Superior temporal gyrus (tissue), 1 donor: ENCODE measurements around the gene MGAT5B.

Source experiments
- DNase-seq: peaks from one replicate; pipeline ENCODE4 v3.0.0-alpha.2; 2016; ENCODE audit errors: extremely low spot score

MGAT5B gene

DNA sequence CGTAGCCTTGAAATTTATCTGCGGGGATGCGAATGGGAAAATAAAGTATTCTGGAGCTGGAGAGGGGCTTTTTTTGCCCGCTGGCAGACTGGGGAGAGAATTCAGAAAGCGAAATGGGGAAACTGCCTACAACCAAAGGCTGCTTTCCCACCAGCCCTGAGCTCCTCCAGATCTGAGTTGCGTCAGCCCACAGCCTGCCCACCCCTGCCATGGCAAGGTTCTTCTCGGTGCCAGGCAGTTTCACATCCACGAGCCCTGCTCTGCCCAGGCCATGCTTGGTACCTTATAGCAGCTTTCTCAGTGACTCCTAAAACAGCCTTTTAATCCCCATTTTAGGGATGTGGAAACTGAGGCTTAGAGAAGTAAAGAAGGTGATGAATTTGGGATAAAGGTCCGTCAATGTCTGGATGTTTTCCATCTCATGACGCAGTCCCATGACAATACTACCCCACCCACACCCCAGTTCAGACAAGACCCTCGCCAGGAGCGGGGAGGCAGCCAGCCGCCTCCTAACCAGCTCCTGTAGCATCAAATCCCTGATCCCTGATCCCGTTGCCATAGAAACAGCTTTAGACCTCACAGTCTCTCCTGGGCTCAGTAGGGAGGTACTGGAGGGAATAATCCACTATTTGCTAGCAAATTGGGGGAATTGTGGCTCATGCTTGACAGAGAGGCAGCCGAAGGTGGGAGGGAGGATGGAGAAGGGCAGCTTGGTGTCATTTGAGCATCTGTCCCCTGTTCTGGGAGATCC, 113.5 kb downstream of the MGAT5B start:
- no peak for DNase-seq

DNA sequence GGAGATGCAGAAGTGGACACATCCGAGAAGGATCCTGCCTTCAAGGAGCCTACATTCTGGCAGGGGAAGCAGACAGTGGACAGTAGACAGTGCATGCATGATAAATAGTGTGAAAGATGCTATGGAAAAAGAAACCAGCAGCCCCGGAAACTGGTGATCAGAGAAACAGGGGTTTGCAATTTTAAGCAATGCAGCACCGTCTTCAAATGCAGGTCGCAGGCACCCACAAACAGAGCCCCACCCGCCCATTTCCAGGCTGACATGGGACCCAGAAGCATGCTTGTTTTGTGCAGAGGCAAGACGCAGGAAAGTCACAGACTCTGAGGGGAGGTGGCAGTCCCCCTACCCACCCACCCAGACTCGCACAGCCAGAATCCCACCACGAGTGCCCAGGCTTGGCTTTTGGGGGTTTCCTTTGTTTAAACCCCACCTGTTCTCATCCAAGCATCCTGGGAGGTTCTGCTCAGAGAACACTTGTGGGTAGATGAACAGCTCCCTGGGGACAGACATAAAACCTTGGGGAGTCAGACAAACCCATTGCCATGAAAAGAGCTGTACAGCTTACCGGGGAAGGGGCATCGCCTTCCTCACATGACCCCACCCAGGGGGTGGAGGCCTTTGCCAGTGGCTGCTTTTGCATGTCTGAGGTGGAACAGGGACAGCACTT, 114.3 kb downstream of the MGAT5B start:
- DNase-seq = no peak

DNA sequence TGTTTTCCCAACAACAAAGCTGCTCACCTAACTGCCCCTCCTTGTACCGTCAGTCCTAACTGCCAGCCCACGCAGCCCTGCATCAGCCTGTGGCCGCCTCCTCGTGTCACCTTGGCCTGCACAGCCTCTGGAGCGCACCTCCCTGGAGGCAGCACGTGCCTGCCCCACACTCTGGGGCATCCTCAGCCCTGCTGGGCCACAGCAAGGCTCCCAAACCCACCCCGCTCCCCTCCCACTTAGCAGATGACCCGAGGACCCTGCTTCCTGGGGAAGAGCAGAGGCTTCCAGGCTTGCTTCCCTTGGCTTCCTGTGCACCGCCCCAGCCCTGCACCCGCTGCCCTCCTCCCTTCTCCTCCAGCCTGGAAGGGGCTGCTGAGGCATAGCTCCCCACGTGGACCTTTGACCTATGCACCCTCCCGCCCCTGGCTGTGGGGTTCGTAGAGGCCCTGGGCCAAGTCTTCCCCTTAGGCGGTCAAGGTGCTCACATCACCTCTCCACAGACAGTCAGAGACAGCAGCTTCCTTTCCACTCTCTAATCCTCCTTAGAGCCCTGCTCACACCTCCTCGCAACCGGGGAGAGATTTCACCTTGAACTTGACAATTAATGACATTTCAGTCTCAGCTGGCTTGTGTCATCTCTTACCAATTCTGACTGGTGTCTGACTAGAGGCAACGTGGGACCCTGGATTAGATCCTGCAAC, 115.0 kb downstream of the MGAT5B start:
- no peak for DNase-seq

DNA sequence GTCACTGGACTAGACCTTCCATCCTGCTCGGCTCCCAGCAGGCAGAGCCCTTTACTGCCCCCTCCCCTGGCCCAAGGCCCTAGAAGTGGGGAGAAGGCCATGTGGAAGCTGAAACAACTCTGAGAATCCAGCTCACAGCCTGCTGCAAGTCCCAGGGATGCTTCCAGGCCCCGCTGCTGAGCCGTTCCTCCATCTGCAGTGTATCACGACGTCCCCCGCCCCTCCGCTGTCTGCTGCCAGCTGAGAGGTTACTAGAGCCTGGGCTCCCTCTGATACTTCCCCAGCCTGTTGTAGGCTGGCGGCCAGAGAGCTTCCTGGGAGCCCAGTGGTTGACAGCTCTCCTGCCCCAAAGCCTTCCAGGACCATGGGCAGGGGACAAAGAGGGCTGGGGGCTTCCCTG, 118.2 kb downstream of the MGAT5B start:
- DNase-seq = no peak

DNA sequence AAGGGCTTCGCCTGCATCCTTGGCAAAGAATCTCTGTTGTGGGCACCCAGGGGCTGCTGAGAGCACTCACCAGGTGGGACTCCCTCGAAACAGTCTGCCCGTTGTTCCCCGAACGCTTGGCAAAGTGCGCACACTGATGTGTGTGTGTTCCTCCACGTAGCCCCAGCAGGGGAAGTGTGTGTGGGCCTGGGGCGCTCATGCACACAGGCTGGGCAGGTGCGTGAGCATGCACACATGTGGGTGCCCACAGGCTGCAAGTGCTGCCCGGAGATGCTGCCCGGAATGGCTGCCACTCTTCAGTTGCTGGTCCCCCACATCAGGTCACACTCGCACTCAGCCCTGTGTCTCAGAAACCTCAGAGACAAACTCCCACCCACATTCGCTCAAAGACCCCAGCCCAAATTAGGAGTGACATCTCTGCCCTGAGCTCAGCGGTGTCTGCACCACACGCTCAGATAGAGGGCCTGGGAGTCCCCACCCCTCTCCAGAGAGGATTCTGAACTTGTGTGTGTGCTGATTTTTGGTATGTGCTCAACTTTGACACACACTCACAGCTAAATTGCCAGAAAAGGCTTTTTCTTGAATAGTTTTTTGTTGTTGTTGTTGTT, 119.4 kb downstream of the MGAT5B start:
- no peak for DNase-seq

DNA sequence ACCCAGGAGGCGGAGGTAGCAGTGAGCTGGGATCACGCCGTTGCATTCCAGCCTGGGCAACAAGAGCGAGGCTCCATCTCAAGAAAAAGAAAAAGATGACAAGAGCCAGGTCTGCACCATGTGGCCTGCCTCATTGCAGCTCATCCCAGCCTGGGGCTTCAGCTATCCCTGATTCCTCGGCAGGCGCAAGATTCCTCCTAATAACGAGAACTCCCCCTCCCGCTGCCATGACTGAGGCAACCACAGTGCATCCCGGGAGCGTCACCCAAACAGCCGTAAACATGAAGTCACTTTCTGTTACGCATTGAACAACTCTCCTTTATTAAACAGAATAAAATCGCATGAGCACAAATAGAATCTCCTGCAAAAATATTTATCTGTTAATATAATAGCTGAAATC, 120.6 kb downstream of the MGAT5B start:
- no peak for DNase-seq

DNA sequence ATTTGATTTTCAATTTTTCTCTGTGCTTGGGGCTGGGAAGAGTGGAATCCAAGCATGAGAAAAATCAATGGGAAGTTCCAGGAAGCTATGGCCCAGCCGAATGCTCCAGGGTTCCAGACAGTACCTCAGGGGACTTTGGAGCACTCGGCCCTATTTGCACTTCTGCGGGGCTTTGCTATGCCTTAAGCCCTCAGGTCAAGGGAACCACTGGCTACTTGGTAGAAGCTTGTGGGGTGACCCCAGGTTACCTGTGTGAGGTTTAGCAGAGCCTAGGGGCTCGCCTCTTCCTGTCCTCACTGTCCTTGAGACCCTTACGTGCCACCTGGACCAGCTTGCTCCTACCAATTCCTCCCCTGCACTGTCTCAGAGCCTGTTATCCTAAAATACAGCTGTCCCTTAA, 121.3 kb downstream of the MGAT5B start:
- no peak for DNase-seq

DNA sequence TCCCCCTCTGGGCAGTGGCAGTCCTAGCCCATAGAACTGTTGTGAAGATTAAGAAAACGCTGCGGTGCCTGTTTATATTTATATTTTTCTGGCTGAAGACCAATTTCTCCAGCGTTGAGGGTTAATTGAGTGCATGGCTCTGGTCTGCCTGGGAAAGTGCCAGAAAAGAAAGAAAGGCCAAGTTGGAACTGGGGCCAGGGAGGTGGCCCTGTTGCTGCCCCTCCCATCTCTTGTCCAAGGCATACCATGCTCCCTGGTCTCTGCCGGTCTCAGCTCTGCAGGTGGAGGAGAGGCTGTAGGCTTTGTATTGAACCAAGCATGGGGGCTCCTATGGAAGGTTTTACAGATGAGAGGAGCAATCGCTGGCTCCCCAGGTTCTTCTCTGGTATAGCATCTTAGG, 124.7 kb downstream of the MGAT5B start:
- DNase-seq = no peak

DNA sequence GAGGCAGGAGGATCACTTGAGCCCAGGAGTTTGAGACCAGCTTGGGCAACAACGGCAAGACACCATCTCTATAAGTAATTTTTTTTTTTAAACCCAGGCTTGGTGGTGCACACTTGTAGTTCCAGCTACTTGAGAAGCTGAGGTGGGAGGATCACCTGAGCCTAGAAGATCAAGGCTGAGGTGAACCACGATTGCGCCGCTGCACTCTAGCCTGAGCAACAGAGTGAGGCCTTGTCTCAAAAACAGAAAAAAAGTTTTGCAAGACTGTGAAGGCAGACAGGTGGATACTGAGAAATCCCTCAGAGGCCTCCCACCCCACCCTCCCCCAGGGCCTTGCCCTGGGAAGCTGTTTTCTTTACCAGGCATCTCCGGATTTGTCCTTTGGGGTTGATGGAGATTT, 125.4 kb downstream of the MGAT5B start:
- no peak for DNase-seq

DNA sequence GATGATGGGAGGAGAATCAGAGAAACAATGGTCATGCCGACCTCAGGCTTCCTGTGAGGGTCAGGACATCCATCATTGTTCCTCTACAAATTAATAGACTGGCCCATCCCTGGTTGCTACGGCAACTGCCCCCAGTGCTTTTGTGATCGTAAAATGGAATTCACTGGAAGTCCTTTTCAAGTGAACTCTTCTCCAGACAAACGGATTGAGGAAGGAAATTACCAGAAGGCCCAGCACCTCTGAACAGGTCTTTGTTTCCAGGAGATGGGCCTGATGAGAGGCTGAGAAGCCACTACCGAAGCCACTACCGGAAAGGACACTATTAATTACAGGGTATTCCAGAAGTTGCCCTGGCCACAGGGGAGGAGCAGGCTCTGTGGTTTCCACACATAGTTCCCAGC, 126.0 kb downstream of the MGAT5B start:
- no peak for DNase-seq

DNA sequence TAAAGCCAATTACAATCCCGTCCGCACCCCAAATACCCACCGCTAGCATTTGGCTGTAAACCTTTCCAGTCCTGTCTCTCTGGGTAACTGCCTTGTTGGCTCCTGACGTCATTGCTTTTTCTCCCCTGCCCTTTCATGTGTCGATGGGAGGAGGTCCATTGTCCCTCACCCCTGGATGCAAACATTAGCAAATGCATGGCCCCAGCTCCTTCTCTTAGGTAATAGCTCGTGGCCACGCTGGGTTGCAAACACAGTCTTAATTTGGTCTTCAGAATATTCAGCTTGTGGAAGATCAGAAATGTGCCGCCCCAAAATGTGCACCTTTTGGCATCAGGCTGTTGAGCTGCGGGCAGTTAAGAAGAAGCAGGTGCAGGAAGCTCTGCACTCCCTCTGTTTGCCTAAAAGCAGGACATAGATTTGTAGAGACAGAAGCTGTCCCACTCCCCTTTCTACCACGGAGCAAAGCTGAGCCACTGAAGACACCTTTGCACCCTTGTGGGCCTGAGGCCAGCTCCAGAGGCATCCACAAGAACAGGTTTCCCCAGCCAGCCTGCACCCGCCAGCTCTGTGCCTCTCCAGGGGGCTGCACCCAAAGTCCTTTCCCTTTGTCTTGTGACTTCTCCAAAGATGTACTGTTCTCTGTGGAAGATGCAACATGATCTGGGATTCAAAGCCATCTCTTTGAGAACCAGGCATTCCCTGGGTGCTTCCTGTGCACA, 127.3 kb downstream of the MGAT5B start:
- no peak for DNase-seq

DNA sequence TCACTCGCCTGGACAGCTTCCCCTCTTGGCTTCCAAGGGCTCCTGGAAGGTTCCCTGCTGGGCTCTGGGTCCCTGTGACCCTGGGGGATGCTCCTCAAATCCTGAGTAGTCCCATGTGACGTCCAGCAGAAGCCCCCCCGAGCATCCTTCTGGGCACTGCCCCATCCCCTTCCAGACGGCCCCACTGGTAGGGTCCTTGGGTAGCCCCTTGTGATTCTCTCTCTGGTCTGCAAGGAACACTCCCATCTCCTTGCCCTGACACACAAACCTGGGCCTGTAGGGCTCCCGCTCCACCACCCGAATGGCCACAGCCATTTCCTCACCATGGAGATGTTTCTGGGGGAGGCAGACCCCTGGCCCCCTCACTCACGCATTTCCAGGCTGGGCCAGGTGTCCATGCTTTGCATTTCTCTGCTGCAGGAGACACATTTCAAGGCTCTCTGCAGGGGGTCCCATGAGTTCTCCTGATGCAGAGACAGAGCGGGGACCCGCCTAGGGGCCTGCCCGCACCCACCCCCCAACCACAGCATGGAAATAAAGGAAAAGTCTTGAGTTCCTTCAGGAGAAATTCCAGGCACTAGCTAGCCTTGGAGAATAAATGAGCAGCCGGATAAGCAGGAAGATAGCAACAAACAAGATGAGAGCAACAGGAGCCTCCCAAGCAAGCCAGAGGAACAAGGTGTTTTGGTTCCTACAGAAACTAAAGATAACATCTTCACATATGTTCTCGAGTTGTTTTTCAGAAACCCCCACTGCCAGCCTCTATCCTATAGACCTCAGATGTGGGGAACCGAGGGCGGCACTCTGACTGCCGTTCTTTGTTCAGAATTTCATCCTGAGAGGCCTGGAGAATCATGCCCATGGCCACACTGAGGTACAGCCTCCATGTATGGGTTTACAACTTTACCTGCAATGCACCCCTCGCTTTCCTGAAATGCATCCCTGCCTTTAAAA, 128.8 kb downstream of the MGAT5B start:
- no peak for DNase-seq

DNA sequence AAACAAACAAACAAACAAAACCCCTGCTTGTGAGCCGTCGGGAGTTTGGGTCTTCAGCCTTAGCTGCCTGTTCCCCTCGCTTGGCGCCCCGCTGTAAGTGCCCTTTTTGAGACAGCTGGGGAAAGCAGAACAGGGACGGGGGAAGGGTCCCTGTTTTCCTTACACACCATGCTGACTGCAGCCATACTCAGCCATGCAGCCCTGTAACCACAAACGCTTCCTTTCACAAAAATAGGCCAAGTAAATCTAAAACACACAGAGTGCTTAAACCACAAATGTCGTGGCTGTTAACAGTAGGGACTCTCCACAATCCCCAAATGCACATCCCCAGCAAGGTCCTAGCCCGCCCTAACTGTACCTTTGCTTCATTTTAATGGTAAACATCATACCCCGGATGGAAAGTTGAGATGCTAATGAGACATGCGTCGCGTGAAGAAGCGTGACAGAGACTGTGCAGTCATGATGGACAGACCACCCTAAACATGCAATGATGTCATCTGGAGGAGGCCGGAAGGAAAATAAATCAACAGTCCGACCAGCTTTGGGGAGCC, 129.9 kb downstream of the MGAT5B start:
- no peak for DNase-seq

DNA sequence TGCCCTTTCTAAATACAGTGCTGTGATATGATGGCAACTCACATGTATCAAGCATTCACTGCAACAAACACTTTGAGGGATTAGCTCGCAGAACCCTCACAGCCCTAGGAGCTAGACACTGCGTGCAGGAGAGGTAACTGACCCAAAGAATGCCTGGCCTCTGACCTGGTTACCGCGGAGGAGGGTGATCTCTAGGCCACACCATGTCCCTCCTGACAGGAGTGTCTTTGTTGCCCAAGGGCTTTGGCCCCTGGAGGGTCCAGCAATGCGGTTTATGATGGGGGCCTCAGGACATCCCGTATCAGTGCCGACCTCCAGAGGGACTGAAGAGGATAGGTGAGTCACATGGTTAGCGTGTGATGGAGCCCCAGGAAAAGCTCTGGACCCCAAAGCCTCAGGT, 130.6 kb downstream of the MGAT5B start:
- no peak for DNase-seq
